ENCODE results near the gene NRCAM.

The NRCAM gene

GRCh38 chr7:108114117-108114841 lies 342.0 kb downstream of the NRCAM start:
- peak; percentile 50 for DNase-seq

GRCh38 chr7:108112683-108113082 lies 343.6 kb downstream of the NRCAM start:
- no peak for DNase-seq

- DNase-seq: peak; percentile 30
Observed at GRCh38 chr7:108109221-108109908, 346.9 kb downstream of the NRCAM start.

- DNase-seq: no peak
Observed at GRCh38 chr7:108108131-108108530, 348.1 kb downstream of the NRCAM start.

GRCh38 chr7:108104324-108104723 lies 351.9 kb downstream of the NRCAM start:
- no peak for DNase-seq

GRCh38 chr7:108103558-108104298 lies 352.5 kb downstream of the NRCAM start:
- no peak for DNase-seq

GRCh38 chr7:108102671-108103312 lies 353.4 kb downstream of the NRCAM start:
- DNase-seq: no peak

GRCh38 chr7:108101759-108102158 lies 354.5 kb downstream of the NRCAM start:
- DNase-seq: no peak

- DNase-seq: no peak
Observed at GRCh38 chr7:108099713-108100112, 356.5 kb downstream of the NRCAM start.

- DNase-seq: no peak
Observed at GRCh38 chr7:108097703-108098102, 358.5 kb downstream of the NRCAM start.
